GM12878 (cell line): ENCODE measurements around the gene BICC1.

ENCODE experiments used
- MYC ChIP-seq: IDR thresholded peaks from 2 replicates; pipeline ENCODE4 v1.6.1; 2011; ENCODE audit warnings: mild to moderate bottlenecking, low read length, moderate library complexity, inconsistent platforms; ENCODE audit not compliant: insufficient read depth, insufficient replicate concordance, insufficient read length, severe bottlenecking
- POLR2AphosphoS5 ChIP-seq: IDR thresholded peaks from 2 replicates; pipeline ENCODE4 v1.6.1; 2011; ENCODE audit warnings: mild to moderate bottlenecking, low read length, inconsistent platforms
- SIN3A ChIP-seq: IDR thresholded peaks from 2 replicates; pipeline ENCODE4 v1.6.1; 2012; ENCODE audit warnings: low read depth, low read length, improper control_type of control experiment
- SP1 ChIP-seq: IDR thresholded peaks from one replicate; pipeline ENCODE4 v1.6.1; 2011; ENCODE audit warnings: low read depth, low read length
- TAF1 ChIP-seq: IDR thresholded peaks from 2 replicates; pipeline ENCODE4 v1.6.1; 2011; ENCODE audit warnings: mild to moderate bottlenecking, low read depth, low read length, borderline replicate concordance
- ZZZ3 ChIP-seq: IDR thresholded peaks from 2 replicates; pipeline ENCODE4 v1.6.1; 2011; ENCODE audit warnings: low read depth; ENCODE audit not compliant: control insufficient read depth, insufficient read length
- TF ChIP-seq, protein P1 (sequence below), 3 experiments: IDR thresholded peaks in 2 of 3; conservative IDR thresholded peaks in 1 of 3; 2 replicates each; pipeline ENCODE4 v1.5.1; 2011; ENCODE audit warnings: low read depth in 3 of 3, low read length in 3 of 3, mild to moderate bottlenecking in 3 of 3, control low read depth in 2 of 3, moderate library complexity in 2 of 3, inconsistent platforms in 1 of 3, mixed read lengths in 1 of 3; ENCODE audit not compliant: control insufficient read depth in 2 of 3, insufficient read depth in 1 of 3; ENCODE audit errors: extremely low read depth in 1 of 3

GRCh38 chr10:58653139-58653538 lies 140.5 kb downstream of the BICC1 start:
- TF ChIP-seq SIN3A (no peak), ZZZ3 (no peak), MYC (no peak), POLR2AphosphoS5 (no peak), SP1 (no peak), TAF1 (no peak)
- TF ChIP-seq, protein P1, sequence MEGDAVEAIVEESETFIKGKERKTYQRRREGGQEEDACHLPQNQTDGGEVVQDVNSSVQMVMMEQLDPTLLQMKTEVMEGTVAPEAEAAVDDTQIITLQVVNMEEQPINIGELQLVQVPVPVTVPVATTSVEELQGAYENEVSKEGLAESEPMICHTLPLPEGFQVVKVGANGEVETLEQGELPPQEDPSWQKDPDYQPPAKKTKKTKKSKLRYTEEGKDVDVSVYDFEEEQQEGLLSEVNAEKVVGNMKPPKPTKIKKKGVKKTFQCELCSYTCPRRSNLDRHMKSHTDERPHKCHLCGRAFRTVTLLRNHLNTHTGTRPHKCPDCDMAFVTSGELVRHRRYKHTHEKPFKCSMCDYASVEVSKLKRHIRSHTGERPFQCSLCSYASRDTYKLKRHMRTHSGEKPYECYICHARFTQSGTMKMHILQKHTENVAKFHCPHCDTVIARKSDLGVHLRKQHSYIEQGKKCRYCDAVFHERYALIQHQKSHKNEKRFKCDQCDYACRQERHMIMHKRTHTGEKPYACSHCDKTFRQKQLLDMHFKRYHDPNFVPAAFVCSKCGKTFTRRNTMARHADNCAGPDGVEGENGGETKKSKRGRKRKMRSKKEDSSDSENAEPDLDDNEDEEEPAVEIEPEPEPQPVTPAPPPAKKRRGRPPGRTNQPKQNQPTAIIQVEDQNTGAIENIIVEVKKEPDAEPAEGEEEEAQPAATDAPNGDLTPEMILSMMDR (IDR thresholded peaks at IDR 0.05 in 2 of 3, conservative IDR thresholded peaks at IDR 0.05 in 1 of 3; ENCODE audit: control insufficient read depth in 2 of 3, extremely low read depth in 1 of 3, insufficient read depth in 1 of 3, low read depth in 3 of 3, low read length in 3 of 3): no peak
